Fibroblast of lung (primary cell): ENCODE results near the gene OVCA2. TPM values are rescaled to one million over a fixed set of nuclear protein-coding genes. Genes with fewer than 3 reads are reported as not detected.

Experiments used
- DNase-seq, 2 donors: peaks; one replicate each; pipeline versions ENCODE4 v3.0.0 to v3.0.0-alpha.2; 2010; ENCODE audit warnings: low read depth in 2 of 2
- H2AFZ ChIP-seq: 2 replicates; pipeline ENCODE4 v1.5.1; 2012; ENCODE audit warnings: low read length, control low read depth, inconsistent platforms
- H3K27ac ChIP-seq: 2 replicates; pipeline ENCODE4 v1.5.1; 2011; ENCODE audit warnings: low read length, control low read depth; ENCODE audit not compliant: insufficient read depth
- H3K27me3 ChIP-seq: 2 replicates; pipeline ENCODE4 v1.5.1; 2011; ENCODE audit warnings: mild to moderate bottlenecking, low read length; ENCODE audit not compliant: control insufficient read depth, insufficient read depth
- H3K36me3 ChIP-seq: 2 replicates; pipeline ENCODE4 v1.5.1; 2011; ENCODE audit warnings: low read length; ENCODE audit not compliant: control insufficient read depth, insufficient read depth
- H3K4me1 ChIP-seq: 2 replicates; pipeline ENCODE4 v1.5.1; 2011; ENCODE audit warnings: low read length; ENCODE audit not compliant: control insufficient read depth, insufficient read depth; ENCODE audit errors: extremely low read depth
- H3K4me2 ChIP-seq: 2 replicates; pipeline ENCODE4 v1.5.1; 2011; ENCODE audit warnings: low read length, control low read depth; ENCODE audit not compliant: insufficient read depth; ENCODE audit errors: extremely low read depth
- H3K4me3 ChIP-seq, 4 experiments: fragments of 200-600 bp in 1 of 4; sonication (generic) in 1 of 4; replicated peaks in 1 of 4; 2 replicates each; pipeline ENCODE4 v1.5.1; 2011 to 2016; ENCODE audit warnings: low read length in 4 of 4, low read depth in 3 of 4, mild to moderate bottlenecking in 3 of 4, control low read depth in 2 of 4, inconsistent platforms in 1 of 4, mixed read lengths in 1 of 4; ENCODE audit not compliant: insufficient read depth in 1 of 4; ENCODE audit errors: control extremely low read depth in 1 of 4
- H3K79me2 ChIP-seq: 2 replicates; pipeline ENCODE4 v1.5.1; 2012; ENCODE audit warnings: mild to moderate bottlenecking, low read length, inconsistent platforms; ENCODE audit not compliant: control insufficient read depth, insufficient read depth
- H3K9ac ChIP-seq: 2 replicates; pipeline ENCODE4 v1.5.1; 2011; ENCODE audit warnings: mild to moderate bottlenecking, low read length, control low read depth; ENCODE audit not compliant: insufficient read depth
- H3K9me3 ChIP-seq: 2 replicates; pipeline ENCODE4 v1.5.1; 2012; ENCODE audit warnings: low read depth, low read length; ENCODE audit not compliant: control insufficient read depth, insufficient read depth
- H4K20me1 ChIP-seq: 2 replicates; pipeline ENCODE4 v1.5.1; 2011; ENCODE audit warnings: low read length; ENCODE audit not compliant: control insufficient read depth, insufficient read depth; ENCODE audit errors: extremely low read depth
- EZH2 ChIP-seq: IDR thresholded peaks from 2 replicates; pipeline ENCODE4 v1.5.1; 2012; ENCODE audit warnings: low read length, control low read depth, mild to moderate bottlenecking; ENCODE audit errors: missing control alignments
- polyA plus RNA-seq, 2 donors: library from polyadenylated mRNA; depleted of rRNA in 1 of 2; stranded (reverse) in 1 of 2; unstranded in 1 of 2; fragments of >200 nt; gene quantifications; 2 replicates each; pipeline ENCODE4 v1.2.1, GENCODE V29; 2011 to 2012; ENCODE audit warnings: missing spikeins in 1 of 2
- total RNA-seq: library from RNA; depleted of rRNA; stranded (reverse); fragments of >200 nt; gene quantifications from 2 replicates; pipeline ENCODE4 v1.2.1, GENCODE V29; 2014
- TF ChIP-seq, protein P1 (sequence below), 2 donors: IDR thresholded peaks in 1 of 2; conservative IDR thresholded peaks in 1 of 2; 1 replicate in 1 of 2; 2 replicates in 1 of 2; pipeline ENCODE4 v1.5.1; 2011 to 2012; ENCODE audit warnings: low read length in 2 of 2, control low read depth in 1 of 2, inconsistent platforms in 1 of 2, low read depth in 1 of 2, mild to moderate bottlenecking in 1 of 2

OVCA2 gene
- total and polyA plus RNA-seq, 2 donors (not counting 1 experiment from before 2014, with no cell fraction given): 27.9 to 40.6 TPM

DNA sequence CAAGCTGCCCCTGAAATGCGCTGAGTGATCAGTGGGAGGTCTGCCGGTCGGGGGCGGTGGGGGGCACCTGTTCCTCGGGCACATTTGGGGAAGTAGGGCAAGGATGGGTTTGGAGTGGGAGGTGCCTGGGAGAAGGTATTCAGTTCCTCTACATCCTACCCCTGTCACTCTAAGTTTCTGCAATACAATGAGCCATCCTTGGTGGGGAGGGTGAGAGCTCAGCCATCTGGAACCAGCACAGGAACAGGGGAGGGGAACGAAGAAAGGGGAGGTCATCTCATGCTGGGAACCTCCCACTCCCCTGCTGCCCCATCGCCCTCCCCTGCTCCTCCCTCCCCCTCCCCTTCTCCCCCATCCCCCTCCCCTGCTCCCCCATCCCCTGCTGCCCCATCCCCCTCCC, 7.7 kb upstream of the OVCA2 start:
- H3K36me3 ChIP-seq: peaks cover 12% of the 10 kb centered on the region
- H3K4me2 ChIP-seq: no peak overlapping the region
- no peak overlapping the region for H2AFZ ChIP-seq
- H3K4me3 ChIP-seq: no peak overlapping the region
- peaks cover 17% of the 10 kb centered on the region for H3K4me1 ChIP-seq
- no peak overlapping the region for H3K9ac ChIP-seq
- H3K27ac ChIP-seq: no peak overlapping the region
- H3K27me3 ChIP-seq: no peaks in the 10 kb centered on the region
- H3K9me3 ChIP-seq: no peaks in the 10 kb centered on the region
- peaks cover 6% of the 10 kb centered on the region for H3K79me2 ChIP-seq
- DNase-seq: peak; percentile 45 to 63
- TF ChIP-seq EZH2: no peak
- TF ChIP-seq, protein P1, sequence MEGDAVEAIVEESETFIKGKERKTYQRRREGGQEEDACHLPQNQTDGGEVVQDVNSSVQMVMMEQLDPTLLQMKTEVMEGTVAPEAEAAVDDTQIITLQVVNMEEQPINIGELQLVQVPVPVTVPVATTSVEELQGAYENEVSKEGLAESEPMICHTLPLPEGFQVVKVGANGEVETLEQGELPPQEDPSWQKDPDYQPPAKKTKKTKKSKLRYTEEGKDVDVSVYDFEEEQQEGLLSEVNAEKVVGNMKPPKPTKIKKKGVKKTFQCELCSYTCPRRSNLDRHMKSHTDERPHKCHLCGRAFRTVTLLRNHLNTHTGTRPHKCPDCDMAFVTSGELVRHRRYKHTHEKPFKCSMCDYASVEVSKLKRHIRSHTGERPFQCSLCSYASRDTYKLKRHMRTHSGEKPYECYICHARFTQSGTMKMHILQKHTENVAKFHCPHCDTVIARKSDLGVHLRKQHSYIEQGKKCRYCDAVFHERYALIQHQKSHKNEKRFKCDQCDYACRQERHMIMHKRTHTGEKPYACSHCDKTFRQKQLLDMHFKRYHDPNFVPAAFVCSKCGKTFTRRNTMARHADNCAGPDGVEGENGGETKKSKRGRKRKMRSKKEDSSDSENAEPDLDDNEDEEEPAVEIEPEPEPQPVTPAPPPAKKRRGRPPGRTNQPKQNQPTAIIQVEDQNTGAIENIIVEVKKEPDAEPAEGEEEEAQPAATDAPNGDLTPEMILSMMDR (conservative IDR thresholded peaks at IDR 0.05 in 1 of 2, IDR thresholded peaks at IDR 0.05 in 1 of 2; ENCODE audit: low read depth in 1 of 2, low read length in 2 of 2): no peak
- no peaks in the 10 kb centered on the region for H4K20me1 ChIP-seq

GRCh38 chr17:2034806-2035540, 6.8 kb upstream of the OVCA2 start:
- H3K36me3 ChIP-seq: peaks cover 13% of the 10 kb centered on the region

More at GRCh38 chr17:2034806-2035540, 6.8 kb upstream of the OVCA2 start:
- Histone ChIP-seq H2AFZ (no peak overlapping the region), H3K9ac (no peak overlapping the region), H3K4me1 (peaks cover 15% of the 10 kb centered on the region), H3K27ac (peak overlapping the region; percentile 20), H3K4me3 (no peak overlapping the region), H3K79me2 (peaks cover 6% of the 10 kb centered on the region), H4K20me1 (no peaks in the 10 kb centered on the region), H3K27me3 (no peaks in the 10 kb centered on the region), H3K9me3 (no peaks in the 10 kb centered on the region), H3K4me2 (no peak overlapping the region)
- TF ChIP-seq, protein P1 (conservative IDR thresholded peaks at IDR 0.05 in 1 of 2, IDR thresholded peaks at IDR 0.05 in 1 of 2; ENCODE audit: low read depth in 1 of 2, low read length in 2 of 2): no peak
- no peak for TF ChIP-seq EZH2
- peak; percentile 80 to 86 for DNase-seq
